ENCODE data around the gene FAM209A. TPM values are rescaled to one million over a fixed set of nuclear protein-coding genes. Genes with fewer than 3 reads are reported as not detected.
"Not testable (repeated sequence)": the region's sequence is repeated elsewhere in the genome, so short reads cannot be mapped to it uniquely, and the experiment has no call there.

Gene FAM209A
- polyA plus RNA-seq, 3 donors: 0.19 to 3.6 TPM; not detected in 1

GRCh38 chr20:56558968-56559367, 34.4 kb downstream of the FAM209A start:
- H3K36me3 ChIP-seq (replicated peaks in 1 of 2; ENCODE audit: control insufficient read depth in 1 of 2, insufficient read depth in 2 of 2, low read length in 2 of 2): no peaks in the 10 kb centered on the region
- no peak overlapping the region for H2AFZ ChIP-seq (ENCODE audit: insufficient read depth, low read depth, low read length, poor library complexity, severe bottlenecking)
- DNase-seq: no peak
- no peak overlapping the region for H3K4me2 ChIP-seq (replicated peaks; ENCODE audit: extremely low read depth, low read length, poor library complexity, severe bottlenecking)
- no peak overlapping the region for H3K27ac ChIP-seq (ENCODE audit: low read depth in 1 of 2, low read length in 2 of 2)
- H3K4me1 Mint-ChIP-seq: peaks cover 11% of the 10 kb centered on the region
- no peak overlapping the region for H3K9ac ChIP-seq (ENCODE audit: insufficient read depth, low read length, poor library complexity, severe bottlenecking)
- no peaks in the 10 kb centered on the region for H3K79me2 ChIP-seq (ENCODE audit: insufficient read depth, low read length)
- intact Hi-C loops (cut with micrococcal nuclease): no loop called here
- H3K4me1 ChIP-seq (ENCODE audit: control insufficient read depth in 1 of 2, insufficient read depth in 2 of 2, low read length in 2 of 2): peaks cover 15 to 16% of the 10 kb centered on the region in 2 donors
- TF ChIP-seq, protein P1, sequence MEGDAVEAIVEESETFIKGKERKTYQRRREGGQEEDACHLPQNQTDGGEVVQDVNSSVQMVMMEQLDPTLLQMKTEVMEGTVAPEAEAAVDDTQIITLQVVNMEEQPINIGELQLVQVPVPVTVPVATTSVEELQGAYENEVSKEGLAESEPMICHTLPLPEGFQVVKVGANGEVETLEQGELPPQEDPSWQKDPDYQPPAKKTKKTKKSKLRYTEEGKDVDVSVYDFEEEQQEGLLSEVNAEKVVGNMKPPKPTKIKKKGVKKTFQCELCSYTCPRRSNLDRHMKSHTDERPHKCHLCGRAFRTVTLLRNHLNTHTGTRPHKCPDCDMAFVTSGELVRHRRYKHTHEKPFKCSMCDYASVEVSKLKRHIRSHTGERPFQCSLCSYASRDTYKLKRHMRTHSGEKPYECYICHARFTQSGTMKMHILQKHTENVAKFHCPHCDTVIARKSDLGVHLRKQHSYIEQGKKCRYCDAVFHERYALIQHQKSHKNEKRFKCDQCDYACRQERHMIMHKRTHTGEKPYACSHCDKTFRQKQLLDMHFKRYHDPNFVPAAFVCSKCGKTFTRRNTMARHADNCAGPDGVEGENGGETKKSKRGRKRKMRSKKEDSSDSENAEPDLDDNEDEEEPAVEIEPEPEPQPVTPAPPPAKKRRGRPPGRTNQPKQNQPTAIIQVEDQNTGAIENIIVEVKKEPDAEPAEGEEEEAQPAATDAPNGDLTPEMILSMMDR (IDR thresholded peaks at IDR 0.05): no peak
- peaks cover 0 to 3% (median 2%) of the 10 kb centered on the region in 3 donors for H3K27me3 Mint-ChIP-seq (ENCODE audit: low read depth in 3 of 3)
- H3K27ac Mint-ChIP-seq: no peak overlapping the region
- WGBS (ENCODE audit: insufficient coverage): 100% methylated on average over 3 of the region's 6 CpGs
- H3K27me3 ChIP-seq (ENCODE audit: control insufficient read depth in 2 of 2, insufficient read depth in 2 of 2, low read length in 2 of 2): no peaks in the 10 kb centered on the region
- no peak overlapping the region for H3K4me3 Mint-ChIP-seq
- H3K36me3 Mint-ChIP-seq: no peaks in the 10 kb centered on the region
- H3K4me3 ChIP-seq (replicated peaks in 1 of 3; ENCODE audit: low read depth in 2 of 3, low read length in 3 of 3): no peak overlapping the region
- H4K20me1 ChIP-seq (ENCODE audit: insufficient read depth, low read length): no peaks in the 10 kb centered on the region
- H3K9me3 ChIP-seq (replicated peaks in 1 of 2; ENCODE audit: control insufficient read depth in 1 of 2, insufficient read depth in 1 of 2, low read length in 2 of 2): no peaks in the 10 kb centered on the region
- H3K9me3 Mint-ChIP-seq: no peaks in the 10 kb centered on the region

DNA sequence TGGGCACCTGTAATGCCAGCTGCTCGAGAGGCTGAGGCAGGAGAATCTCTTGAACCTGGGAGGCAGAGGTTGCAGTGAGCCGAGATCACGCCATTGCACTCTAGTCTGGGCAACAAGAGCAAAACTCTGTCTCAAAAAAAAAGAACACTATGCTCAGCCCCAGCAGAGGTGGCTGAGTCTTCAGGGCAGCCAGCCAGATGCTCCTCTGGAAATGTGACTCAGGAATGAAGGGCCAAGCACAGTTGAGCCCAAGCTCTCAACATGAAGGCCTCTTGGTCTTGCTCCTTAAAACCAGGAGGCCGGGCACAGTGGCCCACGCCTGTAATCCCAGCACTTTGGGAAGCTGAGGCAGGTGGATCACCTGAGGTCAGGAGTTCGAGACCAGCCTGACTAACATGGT, 40.0 kb downstream of the FAM209A start:
- H3K9ac ChIP-seq (ENCODE audit: insufficient read depth, low read length, poor library complexity, severe bottlenecking); DNase-seq: not testable (repeated sequence)

More for the DNA sequence above, 40.0 kb downstream of the FAM209A start:
- H3K36me3 Mint-ChIP-seq; H3K27ac Mint-ChIP-seq; H3K9me3 Mint-ChIP-seq; H3K27me3 ChIP-seq (ENCODE audit: control insufficient read depth in 2 of 2, insufficient read depth in 2 of 2, low read length in 2 of 2); H3K4me3 ChIP-seq (replicated peaks in 1 of 3; ENCODE audit: low read depth in 2 of 3, low read length in 3 of 3); intact Hi-C loops (cut with micrococcal nuclease); H3K79me2 ChIP-seq (ENCODE audit: insufficient read depth, low read length); H3K27me3 Mint-ChIP-seq (ENCODE audit: low read depth in 3 of 3); H3K4me3 Mint-ChIP-seq; H3K4me1 ChIP-seq (ENCODE audit: control insufficient read depth in 1 of 2, insufficient read depth in 2 of 2, low read length in 2 of 2); H2AFZ ChIP-seq (ENCODE audit: insufficient read depth, low read depth, low read length, poor library complexity, severe bottlenecking); H3K9me3 ChIP-seq (replicated peaks in 1 of 2; ENCODE audit: control insufficient read depth in 1 of 2, insufficient read depth in 1 of 2, low read length in 2 of 2); H3K27ac ChIP-seq (ENCODE audit: low read depth in 1 of 2, low read length in 2 of 2); H4K20me1 ChIP-seq (ENCODE audit: insufficient read depth, low read length); H3K4me2 ChIP-seq (replicated peaks; ENCODE audit: extremely low read depth, low read length, poor library complexity, severe bottlenecking); H3K4me1 Mint-ChIP-seq; H3K36me3 ChIP-seq (replicated peaks in 1 of 2; ENCODE audit: control insufficient read depth in 1 of 2, insufficient read depth in 2 of 2, low read length in 2 of 2): not testable (repeated sequence)
- 88% methylated on average over 4 of the region's 6 CpGs for WGBS (ENCODE audit: insufficient coverage)

Measured in CD14-positive monocyte (primary cell).